ENCODE measurements around the gene IVNS1ABP.
A peak's percentile ranks its signal among the peaks of the same experiment; 100 is the strongest.
"Not testable (repeated sequence)": the region's sequence is repeated elsewhere in the genome, so short reads cannot be mapped to it uniquely, and the experiment has no call there.

Gene IVNS1ABP

DNA sequence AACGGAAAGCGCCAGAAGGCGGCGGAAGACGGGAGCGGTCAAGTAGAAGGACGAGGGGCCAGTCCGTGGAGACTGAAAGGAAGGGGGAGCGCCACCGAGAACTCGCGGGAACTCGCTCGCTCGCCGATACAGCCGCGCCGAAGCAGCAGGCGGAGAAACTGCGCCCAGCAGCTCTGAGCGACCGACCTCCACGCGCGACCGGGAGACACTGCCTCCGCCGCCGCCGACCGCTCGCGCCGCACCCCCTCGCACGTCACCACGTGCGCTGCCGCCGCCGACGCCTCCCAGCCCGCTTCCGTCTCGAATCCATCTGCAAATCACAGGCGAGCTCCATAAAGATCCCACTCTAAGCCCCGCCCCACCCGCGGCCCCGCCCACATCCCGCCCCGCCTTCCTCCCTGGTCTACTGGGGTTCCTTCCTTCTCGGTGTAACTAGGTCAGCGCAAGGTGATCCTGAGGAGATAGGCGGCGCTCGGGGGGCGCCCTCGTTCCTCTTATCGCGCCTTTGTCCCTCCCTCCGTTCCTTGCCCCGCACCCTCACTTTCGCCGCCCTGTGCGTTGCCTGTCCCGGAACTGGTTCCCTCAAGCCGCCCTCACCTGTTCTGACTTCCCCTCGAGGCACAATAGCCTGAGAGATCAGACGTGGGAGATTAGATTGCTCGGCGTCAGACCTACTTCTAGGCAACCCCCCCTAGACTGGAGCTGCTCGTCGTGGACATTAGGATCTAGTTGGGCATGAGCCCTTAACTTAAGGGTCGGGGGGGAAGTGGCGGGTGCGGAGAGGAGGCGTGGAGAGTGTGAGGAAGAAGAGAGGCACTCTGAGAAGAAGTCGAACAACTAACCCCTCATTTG, at the start of gene IVNS1ABP:
IVNS1ABP (minus strand) TSS at position 210 of the 852 bp plus-strand sequence. CDS start 7,750 bp downstream, outside the sequence.
- Histone ChIP-seq H3K27me3 (ENCODE audit: insufficient read depth, low read length) (no peaks in the 10 kb centered on the region), H3K36me3 (ENCODE audit: insufficient read depth, low read length) (no peaks in the 10 kb centered on the region), H2AFZ (ENCODE audit: low read length, unreplicated experiment) (peak within 1 kb of the TSS; percentile 89), H3K4me3 (ENCODE audit: low read depth, low read length) (peak within 1 kb of the TSS; percentile 96), H3K27ac (ENCODE audit: low read depth, low read length) (peak within 1 kb of the TSS; percentile 89), H3K4me1 (ENCODE audit: control insufficient read depth, insufficient read depth, low read length, unreplicated experiment) (peaks cover 40% of the 10 kb centered on the region), H3K79me2 (ENCODE audit: control insufficient read depth, insufficient read depth, low read length, unreplicated experiment) (peaks cover 45% of the 10 kb centered on the region)

DNA sequence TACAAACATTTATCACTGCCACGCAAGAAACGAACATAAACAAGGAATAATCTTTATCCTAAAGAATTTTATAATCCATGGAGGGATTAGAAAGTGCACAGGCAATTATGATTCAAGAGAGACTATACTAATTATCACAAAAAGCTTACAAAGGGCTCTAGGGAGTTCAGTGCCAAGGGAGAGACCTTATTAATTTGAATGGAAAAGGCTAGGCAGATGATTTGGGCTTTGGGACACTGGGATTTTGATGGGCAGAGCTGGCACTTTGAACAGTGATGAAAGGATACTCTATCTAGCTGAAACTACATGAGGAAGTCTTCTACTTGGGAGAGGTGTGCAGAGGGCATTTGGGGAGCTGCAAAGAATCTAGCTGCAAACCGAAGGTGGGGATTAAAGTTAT, 48.9 kb upstream of the IVNS1ABP start:
- H3K27me3 ChIP-seq (ENCODE audit: insufficient read depth, low read length) = no peaks in the 10 kb centered on the region
- no peak overlapping the region for H2AFZ ChIP-seq (ENCODE audit: low read length, unreplicated experiment)
- no peak overlapping the region for H3K4me3 ChIP-seq (ENCODE audit: low read depth, low read length)
- no peak overlapping the region for H3K27ac ChIP-seq (ENCODE audit: low read depth, low read length)
- H3K4me1 ChIP-seq (ENCODE audit: control insufficient read depth, insufficient read depth, low read length, unreplicated experiment) = peaks cover 11% of the 10 kb centered on the region
- H3K36me3 ChIP-seq (ENCODE audit: insufficient read depth, low read length) = no peaks in the 10 kb centered on the region
- H3K79me2 ChIP-seq (ENCODE audit: control insufficient read depth, insufficient read depth, low read length, unreplicated experiment) = no peaks in the 10 kb centered on the region

DNA sequence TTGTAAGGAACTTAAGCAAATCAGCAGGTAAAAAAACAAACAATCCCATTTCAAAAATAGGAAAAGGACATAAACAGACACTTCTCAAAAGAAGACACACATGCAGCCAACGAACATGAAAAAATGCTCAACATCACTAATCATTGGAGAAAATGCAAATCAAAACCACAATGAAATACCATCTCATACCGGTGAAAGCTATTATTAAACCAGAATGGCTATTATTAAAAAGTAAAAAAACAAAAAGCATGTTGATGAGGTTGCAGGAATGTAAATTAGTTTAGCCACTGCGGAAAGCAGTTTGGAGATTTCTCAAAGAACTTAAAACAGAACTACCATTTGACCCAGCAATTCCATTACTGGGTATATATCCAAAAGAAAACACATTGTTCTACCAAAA, 47.5 kb upstream of the IVNS1ABP start:
- H2AFZ ChIP-seq (ENCODE audit: low read length, unreplicated experiment); H3K4me3 ChIP-seq (ENCODE audit: low read depth, low read length); H3K27ac ChIP-seq (ENCODE audit: low read depth, low read length); H3K79me2 ChIP-seq (ENCODE audit: control insufficient read depth, insufficient read depth, low read length, unreplicated experiment); H3K36me3 ChIP-seq (ENCODE audit: insufficient read depth, low read length); H3K27me3 ChIP-seq (ENCODE audit: insufficient read depth, low read length): not testable (repeated sequence)
- peaks cover 12% of the 10 kb centered on the region for H3K4me1 ChIP-seq (ENCODE audit: control insufficient read depth, insufficient read depth, low read length, unreplicated experiment)

DNA sequence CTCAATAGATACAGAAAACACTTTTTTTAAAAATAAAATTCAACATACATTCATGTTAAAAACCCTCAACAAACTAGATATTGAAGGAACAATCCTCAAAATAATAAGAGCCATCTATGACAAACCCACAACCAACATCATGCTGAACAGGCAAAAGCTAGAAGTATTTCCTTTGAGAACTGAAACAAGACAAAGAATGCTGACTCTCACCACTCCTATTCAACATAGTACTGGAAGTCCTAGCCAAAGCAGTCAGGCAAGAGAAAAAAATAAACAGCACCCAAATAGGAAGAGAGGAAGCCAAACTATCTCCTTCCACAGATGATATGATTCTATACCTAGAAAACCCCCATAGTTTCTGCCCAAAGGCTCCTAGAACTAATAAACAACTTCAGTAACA, 46.2 kb upstream of the IVNS1ABP start:
- H3K27ac ChIP-seq (ENCODE audit: low read depth, low read length) = no peak overlapping the region
- H3K4me3 ChIP-seq (ENCODE audit: low read depth, low read length) = no peak overlapping the region
- H3K36me3 ChIP-seq (ENCODE audit: insufficient read depth, low read length) = no peaks in the 10 kb centered on the region
- no peaks in the 10 kb centered on the region for H3K27me3 ChIP-seq (ENCODE audit: insufficient read depth, low read length)
- no peaks in the 10 kb centered on the region for H3K79me2 ChIP-seq (ENCODE audit: control insufficient read depth, insufficient read depth, low read length, unreplicated experiment)
- H3K4me1 ChIP-seq (ENCODE audit: control insufficient read depth, insufficient read depth, low read length, unreplicated experiment) = peaks cover 11% of the 10 kb centered on the region
- H2AFZ ChIP-seq (ENCODE audit: low read length, unreplicated experiment) = no peak overlapping the region

DNA sequence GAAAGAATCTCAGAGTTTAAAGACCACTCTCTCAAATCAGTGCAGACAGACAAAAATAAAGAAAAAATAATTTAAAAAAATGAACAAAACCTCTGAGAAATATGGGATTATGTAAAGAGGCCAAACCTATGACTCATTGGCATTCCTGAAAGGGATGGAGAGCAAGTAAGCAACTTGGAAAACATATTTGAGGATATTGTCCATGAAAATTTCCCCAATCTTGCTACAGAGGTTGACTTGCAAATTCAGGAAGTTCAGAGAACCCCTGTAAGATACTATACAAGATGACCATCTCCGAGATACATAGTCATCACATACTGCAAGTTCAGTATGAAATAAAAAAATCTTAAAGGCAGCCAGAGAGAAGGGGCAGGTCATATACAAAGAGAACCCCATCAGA, 43.7 kb upstream of the IVNS1ABP start:
- H3K27me3 ChIP-seq (ENCODE audit: insufficient read depth, low read length) = no peaks in the 10 kb centered on the region
- no peak overlapping the region for H3K27ac ChIP-seq (ENCODE audit: low read depth, low read length)
- no peaks in the 10 kb centered on the region for H3K36me3 ChIP-seq (ENCODE audit: insufficient read depth, low read length)
- H3K4me3 ChIP-seq (ENCODE audit: low read depth, low read length) = no peak overlapping the region
- no peaks in the 10 kb centered on the region for H3K79me2 ChIP-seq (ENCODE audit: control insufficient read depth, insufficient read depth, low read length, unreplicated experiment)
- no peak overlapping the region for H2AFZ ChIP-seq (ENCODE audit: low read length, unreplicated experiment)
- H3K4me1 ChIP-seq (ENCODE audit: control insufficient read depth, insufficient read depth, low read length, unreplicated experiment) = peaks cover 8% of the 10 kb centered on the region

DNA sequence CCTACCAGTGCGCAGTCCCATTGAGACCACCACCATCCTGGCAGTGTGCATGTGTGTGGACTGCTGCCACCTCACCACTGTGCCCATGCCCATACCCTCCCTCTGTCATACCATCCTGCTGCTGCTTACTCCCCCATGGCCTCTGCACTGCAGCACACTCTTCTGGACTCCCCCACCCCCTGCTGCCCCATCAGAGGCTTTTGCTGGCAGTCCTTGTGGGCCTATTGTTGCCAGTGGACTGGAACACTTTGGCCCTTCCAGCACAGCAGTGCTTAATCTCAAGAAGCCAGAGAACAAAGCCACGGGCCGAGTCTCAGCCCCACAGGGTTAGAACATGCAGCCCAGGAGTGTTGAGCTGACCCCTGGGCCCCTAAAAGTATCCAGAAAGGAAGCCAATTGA, 41.9 kb upstream of the IVNS1ABP start:
- H3K27ac ChIP-seq (ENCODE audit: low read depth, low read length) = no peak overlapping the region
- H3K79me2 ChIP-seq (ENCODE audit: control insufficient read depth, insufficient read depth, low read length, unreplicated experiment) = no peaks in the 10 kb centered on the region
- no peak overlapping the region for H3K4me3 ChIP-seq (ENCODE audit: low read depth, low read length)
- H3K36me3 ChIP-seq (ENCODE audit: insufficient read depth, low read length) = no peaks in the 10 kb centered on the region
- H3K27me3 ChIP-seq (ENCODE audit: insufficient read depth, low read length) = no peaks in the 10 kb centered on the region
- H3K4me1 ChIP-seq (ENCODE audit: control insufficient read depth, insufficient read depth, low read length, unreplicated experiment) = peaks cover 8% of the 10 kb centered on the region
- no peak overlapping the region for H2AFZ ChIP-seq (ENCODE audit: low read length, unreplicated experiment)

DNA sequence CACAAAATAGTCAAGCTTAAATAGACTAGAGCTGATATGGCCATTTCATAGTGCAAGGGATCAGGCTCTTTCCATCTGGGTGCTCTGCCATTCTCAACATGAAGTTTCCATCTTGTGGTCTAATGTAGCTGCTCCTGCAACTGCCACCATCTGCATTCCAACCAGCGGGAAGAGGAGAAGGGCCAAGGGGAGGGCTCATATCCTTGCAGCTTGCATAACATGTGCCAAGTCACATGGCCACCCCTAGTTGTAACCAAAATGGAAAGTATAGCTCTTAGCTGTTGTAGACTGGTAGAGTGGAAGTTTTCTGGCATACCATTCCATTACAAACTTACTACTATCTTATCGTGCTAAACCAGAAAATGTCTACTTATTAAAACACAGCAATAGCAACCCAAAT, 38.9 kb upstream of the IVNS1ABP start:
- peaks cover 7% of the 10 kb centered on the region for H3K4me1 ChIP-seq (ENCODE audit: control insufficient read depth, insufficient read depth, low read length, unreplicated experiment)
- no peak overlapping the region for H3K4me3 ChIP-seq (ENCODE audit: low read depth, low read length)
- H3K27ac ChIP-seq (ENCODE audit: low read depth, low read length) = no peak overlapping the region
- H3K27me3 ChIP-seq (ENCODE audit: insufficient read depth, low read length) = no peaks in the 10 kb centered on the region
- no peak overlapping the region for H2AFZ ChIP-seq (ENCODE audit: low read length, unreplicated experiment)
- H3K79me2 ChIP-seq (ENCODE audit: control insufficient read depth, insufficient read depth, low read length, unreplicated experiment) = no peaks in the 10 kb centered on the region
- no peaks in the 10 kb centered on the region for H3K36me3 ChIP-seq (ENCODE audit: insufficient read depth, low read length)

DNA sequence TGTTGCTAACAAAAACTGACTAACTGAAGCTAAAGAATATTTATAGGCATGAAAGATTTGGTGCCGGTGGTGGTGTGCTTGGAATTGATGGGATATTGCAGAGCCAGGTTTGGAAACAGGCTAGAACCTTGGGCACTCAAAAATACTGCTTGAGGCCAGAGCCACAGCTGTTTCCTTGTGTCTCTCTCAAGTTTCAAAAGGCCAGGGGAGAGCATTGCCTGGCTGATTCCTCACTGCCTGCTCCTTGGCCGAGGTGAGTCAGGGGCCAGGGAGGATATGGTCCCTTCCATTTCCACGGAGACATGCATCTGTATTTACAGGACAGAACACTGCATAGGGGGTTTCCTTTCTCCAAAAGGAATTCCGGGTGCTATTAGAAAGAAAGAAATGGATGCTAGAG, 36.1 kb upstream of the IVNS1ABP start:
- Histone ChIP-seq H2AFZ (ENCODE audit: low read length, unreplicated experiment) (no peak overlapping the region), H3K4me1 (ENCODE audit: control insufficient read depth, insufficient read depth, low read length, unreplicated experiment) (no peaks in the 10 kb centered on the region), H3K27me3 (ENCODE audit: insufficient read depth, low read length) (no peaks in the 10 kb centered on the region), H3K4me3 (ENCODE audit: low read depth, low read length) (no peak overlapping the region), H3K79me2 (ENCODE audit: control insufficient read depth, insufficient read depth, low read length, unreplicated experiment) (no peaks in the 10 kb centered on the region), H3K36me3 (ENCODE audit: insufficient read depth, low read length) (no peaks in the 10 kb centered on the region), H3K27ac (ENCODE audit: low read depth, low read length) (no peak overlapping the region)

DNA sequence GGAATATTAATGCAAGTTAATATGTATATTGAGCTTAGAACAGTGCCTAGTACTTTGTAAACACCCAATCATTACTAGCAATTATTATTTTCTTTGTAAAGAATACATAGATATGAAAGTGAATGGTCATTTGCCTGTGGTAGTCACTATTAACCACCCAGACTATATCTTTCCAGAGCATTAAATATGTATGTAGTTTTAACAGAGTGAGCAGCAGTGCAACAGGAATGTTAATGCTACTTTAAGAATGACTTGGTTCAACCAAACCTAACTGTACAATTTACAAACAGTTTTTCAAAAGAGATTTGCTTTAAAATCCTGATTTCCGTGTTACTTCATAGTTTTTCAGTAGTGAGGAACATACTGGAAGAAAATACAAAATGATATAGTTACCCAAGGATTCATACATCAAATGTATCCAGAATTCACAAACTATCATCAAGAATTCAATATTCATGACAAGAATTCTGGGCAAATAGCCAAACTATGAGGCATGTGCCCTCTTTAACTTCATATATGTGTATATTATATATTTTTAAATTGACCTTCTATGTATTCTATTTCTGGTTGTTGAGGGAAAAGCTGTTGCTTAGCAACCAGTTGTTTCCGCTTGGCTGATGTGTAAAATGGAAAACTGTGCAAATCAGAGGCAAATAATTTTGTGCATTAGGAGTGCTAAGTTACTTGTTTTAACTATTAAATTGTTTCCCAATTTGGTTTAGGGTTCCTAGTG, 34.9 kb upstream of the IVNS1ABP start:
- H3K36me3 ChIP-seq (ENCODE audit: insufficient read depth, low read length) = no peaks in the 10 kb centered on the region
- H3K27ac ChIP-seq (ENCODE audit: low read depth, low read length) = no peak overlapping the region
- H3K4me3 ChIP-seq (ENCODE audit: low read depth, low read length) = no peak overlapping the region
- H3K27me3 ChIP-seq (ENCODE audit: insufficient read depth, low read length) = no peaks in the 10 kb centered on the region
- H3K4me1 ChIP-seq (ENCODE audit: control insufficient read depth, insufficient read depth, low read length, unreplicated experiment) = no peaks in the 10 kb centered on the region
- H2AFZ ChIP-seq (ENCODE audit: low read length, unreplicated experiment) = no peak overlapping the region
- H3K79me2 ChIP-seq (ENCODE audit: control insufficient read depth, insufficient read depth, low read length, unreplicated experiment) = no peaks in the 10 kb centered on the region

DNA sequence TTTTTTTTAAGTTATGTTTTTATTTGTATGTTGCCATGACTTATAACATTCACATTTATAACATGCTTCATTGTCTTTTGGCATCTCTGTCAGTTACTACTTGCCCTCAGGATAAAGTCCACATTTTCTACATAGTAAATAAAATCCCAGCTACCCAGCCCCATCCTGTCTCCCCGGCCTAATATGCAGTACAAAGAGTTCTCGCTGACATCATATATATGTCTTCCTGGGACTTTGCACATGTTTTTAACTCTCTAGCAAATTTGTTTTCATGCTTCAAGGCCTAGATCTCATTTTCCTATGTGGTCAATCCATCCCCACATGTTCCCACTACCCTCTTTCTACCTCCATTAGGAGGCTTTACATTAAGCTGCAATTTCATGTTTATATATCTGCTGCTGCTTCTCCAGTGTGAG, 33.0 kb upstream of the IVNS1ABP start:
- Histone ChIP-seq H3K4me1 (ENCODE audit: control insufficient read depth, insufficient read depth, low read length, unreplicated experiment) (no peaks in the 10 kb centered on the region), H3K36me3 (ENCODE audit: insufficient read depth, low read length) (no peaks in the 10 kb centered on the region), H3K4me3 (ENCODE audit: low read depth, low read length) (no peak overlapping the region), H3K79me2 (ENCODE audit: control insufficient read depth, insufficient read depth, low read length, unreplicated experiment) (no peaks in the 10 kb centered on the region), H3K27ac (ENCODE audit: low read depth, low read length) (no peak overlapping the region), H3K27me3 (ENCODE audit: insufficient read depth, low read length) (no peaks in the 10 kb centered on the region), H2AFZ (ENCODE audit: low read length, unreplicated experiment) (no peak overlapping the region)

DNA sequence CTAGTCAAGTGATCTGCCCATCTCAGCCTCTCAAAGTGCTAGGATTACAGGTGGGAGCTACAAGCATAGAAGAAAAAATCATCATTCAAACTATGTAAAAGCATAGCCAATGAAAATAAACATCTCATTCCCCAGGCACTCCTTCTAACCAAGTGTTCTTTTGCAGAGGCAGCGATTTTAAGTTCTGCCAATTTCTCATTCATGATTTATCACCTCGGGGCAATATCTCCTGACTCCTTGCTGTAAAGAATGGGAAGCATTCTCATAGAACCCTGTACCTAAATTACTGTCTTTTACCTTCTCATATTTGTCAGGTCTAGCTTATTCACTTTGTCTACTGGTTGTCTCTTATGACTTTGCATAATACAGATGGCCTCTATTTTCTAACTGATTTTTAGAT, 32.5 kb upstream of the IVNS1ABP start:
- Histone ChIP-seq H3K36me3 (ENCODE audit: insufficient read depth, low read length) (no peaks in the 10 kb centered on the region), H3K4me3 (ENCODE audit: low read depth, low read length) (no peak overlapping the region), H2AFZ (ENCODE audit: low read length, unreplicated experiment) (no peak overlapping the region), H3K27me3 (ENCODE audit: insufficient read depth, low read length) (no peaks in the 10 kb centered on the region), H3K4me1 (ENCODE audit: control insufficient read depth, insufficient read depth, low read length, unreplicated experiment) (no peaks in the 10 kb centered on the region), H3K79me2 (ENCODE audit: control insufficient read depth, insufficient read depth, low read length, unreplicated experiment) (no peaks in the 10 kb centered on the region), H3K27ac (ENCODE audit: low read depth, low read length) (no peak overlapping the region)

Data from ACC112 (cell line).